Glutamatergic neuron (in vitro differentiated cells): ENCODE data around the gene OR1D5. TPM values are rescaled to one million over a fixed set of nuclear protein-coding genes. Genes with fewer than 3 reads are reported as not detected.
A peak's percentile ranks its signal among the peaks of the same experiment; 100 is the strongest.
"Not testable (repeated sequence)": the region's sequence is repeated elsewhere in the genome, so short reads cannot be mapped to it uniquely, and the experiment has no call there.

Experiments used
- DNase-seq: peaks from one replicate; pipeline ENCODE4 v3.0.0; 2022
- H3K27ac Mint-ChIP-seq: one replicate; pipeline ENCODE4 v1.8.0; 2020; ENCODE audit warnings: mild to moderate bottlenecking, mixed read lengths, inconsistent platforms; ENCODE audit not compliant: unreplicated experiment
- H3K27me3 Mint-ChIP-seq: one replicate; pipeline ENCODE4 v1.8.0; 2020; ENCODE audit warnings: mild to moderate bottlenecking, moderate library complexity, mixed read lengths, inconsistent platforms; ENCODE audit not compliant: unreplicated experiment
- H3K36me3 Mint-ChIP-seq: one replicate; pipeline ENCODE4 v1.8.0; 2020; ENCODE audit warnings: mild to moderate bottlenecking, mixed read lengths, inconsistent platforms; ENCODE audit not compliant: unreplicated experiment
- H3K4me1 Mint-ChIP-seq: one replicate; pipeline ENCODE4 v1.8.0; 2020; ENCODE audit warnings: mild to moderate bottlenecking, low read depth, mixed read lengths, inconsistent platforms; ENCODE audit not compliant: unreplicated experiment
- H3K4me3 Mint-ChIP-seq: one replicate; pipeline ENCODE4 v1.8.0; 2020; ENCODE audit warnings: mild to moderate bottlenecking, mixed read lengths, inconsistent platforms; ENCODE audit not compliant: unreplicated experiment
- H3K9me3 Mint-ChIP-seq: one replicate; pipeline ENCODE4 v1.8.0; 2020; ENCODE audit warnings: mild to moderate bottlenecking, moderate library complexity, mixed read lengths, inconsistent platforms; ENCODE audit not compliant: unreplicated experiment
- CTCF ChIP-seq: fragments of 200-600 bp; sonication (generic); IDR thresholded peaks from one replicate; pipeline ENCODE4 v1.5.0; 2021; ENCODE audit not compliant: partially characterized antibody, unreplicated experiment
- long read RNA-seq: library from polyadenylated mRNA; unstranded; transcript quantifications from one replicate; pipeline ENCODE4 v2.0.0, GENCODE V29; 2020; ENCODE audit not compliant: unreplicated experiment
- total RNA-seq: library from RNA; stranded (reverse); fragmentation: NEBNext Ultra II Directional; extraction: Animal tissue kit (Norgen Biotek cat#: 25700); gene quantifications from one replicate; pipeline ENCODE4 v1.2.1, GENCODE V29; 2021; ENCODE audit not compliant: unreplicated experiment

Gene OR1D5, protein sequence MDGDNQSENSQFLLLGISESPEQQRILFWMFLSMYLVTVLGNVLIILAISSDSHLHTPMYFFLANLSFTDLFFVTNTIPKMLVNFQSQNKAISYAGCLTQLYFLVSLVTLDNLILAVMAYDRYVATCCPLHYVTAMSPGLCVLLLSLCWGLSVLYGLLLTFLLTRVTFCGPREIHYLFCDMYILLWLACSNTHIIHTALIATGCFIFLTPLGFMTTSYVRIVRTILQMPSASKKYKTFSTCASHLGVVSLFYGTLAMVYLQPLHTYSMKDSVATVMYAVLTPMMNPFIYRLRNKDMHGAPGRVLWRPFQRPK
- not detected for total RNA-seq
- long read RNA-seq: 0 reads

- H3K9me3 Mint-ChIP-seq, H3K27ac Mint-ChIP-seq, H3K36me3 Mint-ChIP-seq, DNase-seq, H3K27me3 Mint-ChIP-seq, H3K4me1 Mint-ChIP-seq, H3K4me3 Mint-ChIP-seq: not testable (repeated sequence)
Observed at GRCh38 chr17:3063507-3063906, at the start of gene OR1D5. TSS of gene OR1D5 (minus strand) at chr17:3063607. CDS start at chr17:3063607, 0 bp downstream.

GRCh38 chr17:3104322-3104721 is 40.9 kb upstream of the OR1D5 start, which contains the start of gene OR1D2:
TSS of gene OR1D2 (minus strand) at chr17:3104422. CDS start at chr17:3092996, 11,426 bp downstream.
- no peak for DNase-seq
- Mint-ChIP-seq H3K27me3 (peaks cover 1% of the 10 kb centered on the region), H3K9me3 (no peaks in the 10 kb centered on the region)

GRCh38 chr17:3073850-3074249 is 10.4 kb upstream of the OR1D5 start:
- not testable (repeated sequence) for H3K27ac Mint-ChIP-seq, DNase-seq, H3K9me3 Mint-ChIP-seq, H3K4me3 Mint-ChIP-seq, H3K4me1 Mint-ChIP-seq, H3K27me3 Mint-ChIP-seq, H3K36me3 Mint-ChIP-seq

More at GRCh38 chr17:3104322-3104721, 40.9 kb upstream of the OR1D5 start, which contains the start of gene OR1D2:
- TF ChIP-seq CTCF: no peak
- H3K4me3 Mint-ChIP-seq: no peak within 1 kb of the TSS
- H3K27ac Mint-ChIP-seq: no peak within 1 kb of the TSS
- no peaks in the 10 kb centered on the region for H3K4me1 Mint-ChIP-seq
- no peaks in the 10 kb centered on the region for H3K36me3 Mint-ChIP-seq

DNA sequence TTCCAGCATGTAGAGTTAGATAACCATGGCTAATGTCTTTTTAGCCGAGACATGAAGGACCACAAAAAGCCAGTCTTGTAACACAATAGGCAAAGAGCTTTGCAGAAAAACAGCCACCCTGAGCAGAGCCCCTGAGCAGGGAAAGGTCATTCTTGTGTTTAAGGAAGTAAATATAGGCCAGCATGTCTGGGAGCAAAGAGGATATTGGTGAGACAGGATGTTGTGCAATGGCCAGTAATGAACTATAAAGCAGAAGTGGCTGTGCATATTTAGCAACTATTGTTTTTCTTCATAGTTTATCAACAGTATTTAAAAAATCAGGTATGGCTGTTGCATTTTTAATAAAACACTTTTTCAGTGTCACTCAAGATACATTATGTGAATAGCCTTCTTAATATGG is 1.8 kb upstream of the OR1D5 start:
- not testable (repeated sequence) for H3K9me3 Mint-ChIP-seq, DNase-seq, H3K27me3 Mint-ChIP-seq, H3K36me3 Mint-ChIP-seq, H3K4me3 Mint-ChIP-seq, H3K4me1 Mint-ChIP-seq, H3K27ac Mint-ChIP-seq

DNA sequence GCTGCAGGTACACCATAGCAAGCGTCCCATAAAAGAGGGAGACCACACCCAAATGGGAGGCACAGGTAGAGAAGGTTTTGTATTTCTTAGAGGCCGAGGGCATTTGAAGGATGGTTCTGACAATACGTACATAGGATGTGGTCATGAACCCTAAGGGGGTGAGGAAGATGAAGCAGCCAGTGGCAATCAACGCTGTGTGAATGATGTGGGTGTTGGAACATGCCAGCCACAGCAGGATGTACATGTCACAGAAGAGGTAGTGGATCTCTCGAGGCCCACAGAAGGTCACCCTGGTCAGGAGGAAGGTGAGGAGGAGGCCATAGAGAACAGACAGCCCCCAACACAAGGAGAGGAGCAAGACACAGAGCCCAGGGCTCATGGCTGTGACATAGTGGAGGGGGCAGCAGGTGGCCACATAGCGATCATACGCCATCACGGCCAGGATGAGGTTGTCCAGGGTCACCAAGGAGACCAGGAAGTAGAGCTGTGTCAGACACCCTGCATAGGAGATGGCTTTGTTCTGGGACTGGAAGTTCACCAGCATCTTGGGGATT is 506 bp downstream of the OR1D5 start:
- H3K36me3 Mint-ChIP-seq, H3K27me3 Mint-ChIP-seq, H3K4me1 Mint-ChIP-seq, H3K9me3 Mint-ChIP-seq, H3K4me3 Mint-ChIP-seq, H3K27ac Mint-ChIP-seq, DNase-seq: not testable (repeated sequence)

GRCh38 chr17:3054868-3055267 is 8.5 kb downstream of the OR1D5 start:
- not testable (repeated sequence) for DNase-seq, H3K27ac Mint-ChIP-seq, H3K9me3 Mint-ChIP-seq, H3K27me3 Mint-ChIP-seq, H3K4me1 Mint-ChIP-seq, H3K36me3 Mint-ChIP-seq, H3K4me3 Mint-ChIP-seq

DNA sequence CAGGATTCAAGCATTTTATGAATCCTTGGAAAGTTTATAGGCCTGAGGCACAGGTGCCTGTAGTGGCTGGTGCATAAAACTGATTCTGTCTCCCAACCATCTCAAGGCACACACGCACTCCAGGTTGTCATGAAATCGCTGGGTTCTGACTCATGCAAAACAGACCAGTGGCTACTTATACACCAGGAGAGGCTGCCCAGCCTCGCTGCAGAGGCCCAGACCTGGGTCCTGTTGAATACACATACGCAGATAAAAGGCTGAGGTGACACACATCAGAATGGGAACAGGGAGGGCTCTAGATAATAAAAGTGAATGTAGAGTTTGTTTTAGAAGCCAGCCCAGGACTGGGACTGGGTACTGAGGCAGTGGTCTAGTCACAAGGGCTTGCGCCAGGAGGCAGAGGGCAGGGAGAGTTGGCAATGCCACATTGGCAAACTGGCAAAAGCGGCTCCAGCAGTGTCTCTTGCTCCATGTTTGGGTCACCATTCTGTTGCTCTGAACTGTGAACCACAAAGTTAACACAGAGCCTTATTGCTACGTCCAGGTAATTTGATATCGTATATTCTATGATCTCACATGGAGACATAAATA is 13.6 kb downstream of the OR1D5 start:
- H3K36me3 Mint-ChIP-seq: no peaks in the 10 kb centered on the region
- no peaks in the 10 kb centered on the region for H3K9me3 Mint-ChIP-seq
- peaks cover 3% of the 10 kb centered on the region for H3K27me3 Mint-ChIP-seq
- TF ChIP-seq CTCF: no peak
- no peaks in the 10 kb centered on the region for H3K4me1 Mint-ChIP-seq
- H3K27ac Mint-ChIP-seq: no peak overlapping the region
- peak overlapping the region; percentile 93 for H3K4me3 Mint-ChIP-seq
- DNase-seq: no peak
